Loucy (cell line): ENCODE results near the gene PLEKHA5.

Experiments used
- EZH2phosphoT487 ChIP-seq: fragments of 200-600 bp; IDR thresholded peaks from 2 replicates; pipeline ENCODE4 v1.6.1; 2018; ENCODE audit warnings: antibody characterized with exemption, mild to moderate bottlenecking, moderate library complexity, borderline replicate concordance
- TF ChIP-seq, protein P1 (sequence below): fragments of 200-600 bp; sonication (generic); conservative IDR thresholded peaks from 2 replicates; pipeline ENCODE4 v1.5.1; 2014; ENCODE audit warnings: mild to moderate bottlenecking, antibody characterized with exemption, low read length

DNA sequence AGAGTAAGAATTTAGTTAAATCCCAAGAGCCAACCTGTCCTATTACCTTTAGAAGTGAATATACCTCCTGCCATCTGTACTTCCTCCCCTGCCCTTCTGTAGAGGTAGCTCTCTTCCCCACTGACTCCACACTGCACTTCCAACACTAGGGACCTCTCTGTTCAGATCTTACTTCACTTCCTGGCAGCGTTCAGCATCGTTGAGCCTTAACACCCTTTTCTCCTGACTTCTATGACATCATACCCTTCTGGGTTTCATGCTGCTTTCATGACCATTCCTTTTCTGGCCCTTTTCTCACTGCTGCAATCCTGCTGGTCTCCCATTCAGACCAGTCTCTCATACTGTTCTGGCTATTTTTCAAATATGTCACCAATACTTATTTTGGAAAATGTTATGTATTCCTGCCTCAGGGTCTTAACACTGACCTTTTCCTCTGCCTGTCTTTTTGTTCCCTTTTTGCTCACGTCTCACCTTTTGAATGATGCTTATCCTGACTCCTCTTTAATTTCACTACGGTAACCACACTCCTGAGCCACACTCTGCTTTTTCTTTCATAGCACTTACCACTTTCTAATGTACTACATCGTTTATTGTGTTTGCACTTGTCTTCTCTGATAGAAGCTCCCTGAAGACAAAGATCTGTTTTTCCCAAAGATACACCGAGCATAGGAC is 67.6 kb downstream of the PLEKHA5 start:
- TF ChIP-seq, protein P1, sequence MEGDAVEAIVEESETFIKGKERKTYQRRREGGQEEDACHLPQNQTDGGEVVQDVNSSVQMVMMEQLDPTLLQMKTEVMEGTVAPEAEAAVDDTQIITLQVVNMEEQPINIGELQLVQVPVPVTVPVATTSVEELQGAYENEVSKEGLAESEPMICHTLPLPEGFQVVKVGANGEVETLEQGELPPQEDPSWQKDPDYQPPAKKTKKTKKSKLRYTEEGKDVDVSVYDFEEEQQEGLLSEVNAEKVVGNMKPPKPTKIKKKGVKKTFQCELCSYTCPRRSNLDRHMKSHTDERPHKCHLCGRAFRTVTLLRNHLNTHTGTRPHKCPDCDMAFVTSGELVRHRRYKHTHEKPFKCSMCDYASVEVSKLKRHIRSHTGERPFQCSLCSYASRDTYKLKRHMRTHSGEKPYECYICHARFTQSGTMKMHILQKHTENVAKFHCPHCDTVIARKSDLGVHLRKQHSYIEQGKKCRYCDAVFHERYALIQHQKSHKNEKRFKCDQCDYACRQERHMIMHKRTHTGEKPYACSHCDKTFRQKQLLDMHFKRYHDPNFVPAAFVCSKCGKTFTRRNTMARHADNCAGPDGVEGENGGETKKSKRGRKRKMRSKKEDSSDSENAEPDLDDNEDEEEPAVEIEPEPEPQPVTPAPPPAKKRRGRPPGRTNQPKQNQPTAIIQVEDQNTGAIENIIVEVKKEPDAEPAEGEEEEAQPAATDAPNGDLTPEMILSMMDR, result no peak
- no peak for TF ChIP-seq EZH2phosphoT487
